Suppressor macrophage treated with lipopolysaccharide for 4 hours (primary cell): ENCODE measurements around the gene CDC40.
"Not testable (repeated sequence)": the region's sequence is repeated elsewhere in the genome, so short reads cannot be mapped to it uniquely, and the experiment has no call there.

Experiments
- DNase-seq: peaks from one replicate; pipeline ENCODE4 v3.0.0-alpha.2; 2020

Gene CDC40

DNA sequence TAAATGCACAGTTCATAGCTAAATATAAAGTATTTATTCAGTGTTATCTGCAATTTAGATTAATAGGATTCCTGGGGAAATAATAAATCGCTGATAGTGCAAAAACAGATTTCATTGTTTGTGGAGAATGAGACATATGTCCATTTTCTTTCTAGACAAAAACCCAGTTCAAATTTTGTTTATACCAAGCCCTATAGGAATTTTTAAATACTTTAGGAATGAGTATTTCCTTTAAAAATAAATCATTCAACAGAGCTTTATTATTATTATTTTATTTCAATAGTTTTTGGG lies 91.5 kb downstream of the CDC40 start:
- DNase-seq, result no peak

DNA sequence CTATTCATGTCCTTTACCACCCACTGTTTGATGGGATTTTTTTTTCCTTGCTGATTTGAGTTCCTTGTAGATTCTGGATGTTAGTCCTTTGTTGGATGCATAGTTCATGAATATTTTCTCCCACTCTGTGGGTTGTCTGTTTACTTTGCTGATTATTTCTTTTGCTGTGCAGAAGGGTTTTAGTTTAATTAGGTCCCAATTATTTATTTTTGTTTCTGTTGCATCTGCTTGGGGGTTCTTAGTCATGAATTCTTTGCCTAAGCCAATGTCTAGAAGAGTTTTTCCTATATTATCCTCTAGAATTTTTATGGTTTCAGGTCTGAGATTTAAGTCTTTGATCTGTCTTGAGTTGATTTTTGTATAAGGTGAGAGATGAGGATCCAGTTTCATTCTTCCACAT lies 92.6 kb downstream of the CDC40 start:
- DNase-seq, result not testable (repeated sequence)

DNA sequence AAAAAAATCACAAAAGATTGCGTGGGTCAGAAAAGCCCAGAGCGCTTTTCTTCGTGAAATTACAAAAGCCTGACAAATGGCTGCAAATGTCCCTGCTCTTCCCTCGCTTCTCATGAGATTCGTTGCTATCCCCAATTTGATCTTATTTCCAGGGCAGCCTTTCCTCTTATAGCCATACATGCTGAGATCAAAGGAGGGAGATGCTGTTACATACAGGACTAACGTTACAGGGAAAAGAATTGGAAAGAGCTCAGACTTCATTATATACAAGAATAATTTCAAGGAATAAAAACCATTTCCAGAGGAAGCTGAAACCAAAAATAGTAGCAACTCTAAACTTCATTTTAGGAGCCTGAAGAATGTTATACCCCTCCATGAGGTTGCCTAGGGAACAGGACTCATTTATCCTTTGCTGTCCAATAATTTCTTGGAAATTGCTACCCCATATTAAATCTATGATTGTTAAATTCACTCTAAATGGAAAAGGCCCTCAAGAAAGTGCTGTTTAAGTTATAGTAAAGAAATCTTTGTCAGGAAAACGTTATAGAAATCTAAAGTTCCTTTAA lies 97.0 kb downstream of the CDC40 start:
- no peak for DNase-seq
